ENCODE data around the gene GALNT9.

GALNT9 gene

DNA sequence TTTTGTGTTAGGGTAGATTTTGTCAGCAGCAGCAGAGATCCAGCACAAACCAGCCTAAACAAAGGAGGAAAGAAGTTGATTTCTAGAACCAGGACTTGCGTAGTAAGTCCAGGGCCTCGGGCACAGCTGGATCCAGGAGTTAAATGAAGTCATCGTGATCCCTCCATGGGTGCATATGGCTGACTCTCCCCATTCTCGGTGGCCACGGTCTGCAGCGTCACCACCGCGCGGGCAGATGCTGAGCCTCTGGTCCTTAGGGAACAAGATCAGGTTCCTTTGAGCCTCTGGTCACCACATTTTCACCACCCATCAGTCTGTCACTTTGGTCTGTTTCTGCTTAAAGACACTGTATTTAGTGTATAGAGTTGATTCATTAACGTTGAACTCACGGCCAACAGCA lies 14.8 kb upstream of the GALNT9 start:
- no peak for DNase-seq (ENCODE audit: low read depth in 2 of 2)

DNA sequence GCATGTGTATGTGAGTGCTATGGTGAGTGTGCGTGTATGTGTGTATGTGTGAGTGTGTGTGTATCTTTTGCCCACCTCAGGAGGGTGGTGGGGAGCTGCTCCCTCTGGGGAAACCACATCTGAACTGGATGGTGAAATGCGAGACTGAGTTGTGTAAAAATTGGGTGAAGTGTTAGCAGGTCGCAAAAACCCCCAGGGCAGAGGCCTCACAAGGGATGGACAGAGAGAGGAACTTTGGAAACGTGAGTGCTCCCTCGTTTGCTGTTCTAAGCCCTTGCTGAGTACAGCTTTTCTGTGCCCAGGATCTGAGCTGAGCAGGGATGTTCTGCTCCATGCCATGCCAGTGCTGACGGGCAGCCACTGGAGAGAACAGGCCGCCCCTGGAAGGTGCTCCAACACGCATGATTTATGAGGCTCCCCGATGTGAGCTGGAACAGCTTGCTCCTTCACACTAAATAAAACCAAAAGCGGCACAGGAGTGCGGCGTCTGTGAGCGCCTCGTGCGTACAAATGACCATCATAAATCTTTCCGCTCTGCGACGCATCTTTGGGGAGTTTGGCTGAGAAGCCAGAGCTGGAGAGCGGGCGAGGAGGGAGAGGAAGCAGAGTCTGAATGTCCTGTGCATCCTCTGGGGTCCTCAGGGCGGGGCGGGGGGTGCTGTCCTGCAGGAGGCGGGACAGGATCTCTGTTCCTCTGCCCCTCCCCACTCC lies 14.1 kb upstream of the GALNT9 start:
- no peak for DNase-seq (ENCODE audit: low read depth in 2 of 2)

DNA sequence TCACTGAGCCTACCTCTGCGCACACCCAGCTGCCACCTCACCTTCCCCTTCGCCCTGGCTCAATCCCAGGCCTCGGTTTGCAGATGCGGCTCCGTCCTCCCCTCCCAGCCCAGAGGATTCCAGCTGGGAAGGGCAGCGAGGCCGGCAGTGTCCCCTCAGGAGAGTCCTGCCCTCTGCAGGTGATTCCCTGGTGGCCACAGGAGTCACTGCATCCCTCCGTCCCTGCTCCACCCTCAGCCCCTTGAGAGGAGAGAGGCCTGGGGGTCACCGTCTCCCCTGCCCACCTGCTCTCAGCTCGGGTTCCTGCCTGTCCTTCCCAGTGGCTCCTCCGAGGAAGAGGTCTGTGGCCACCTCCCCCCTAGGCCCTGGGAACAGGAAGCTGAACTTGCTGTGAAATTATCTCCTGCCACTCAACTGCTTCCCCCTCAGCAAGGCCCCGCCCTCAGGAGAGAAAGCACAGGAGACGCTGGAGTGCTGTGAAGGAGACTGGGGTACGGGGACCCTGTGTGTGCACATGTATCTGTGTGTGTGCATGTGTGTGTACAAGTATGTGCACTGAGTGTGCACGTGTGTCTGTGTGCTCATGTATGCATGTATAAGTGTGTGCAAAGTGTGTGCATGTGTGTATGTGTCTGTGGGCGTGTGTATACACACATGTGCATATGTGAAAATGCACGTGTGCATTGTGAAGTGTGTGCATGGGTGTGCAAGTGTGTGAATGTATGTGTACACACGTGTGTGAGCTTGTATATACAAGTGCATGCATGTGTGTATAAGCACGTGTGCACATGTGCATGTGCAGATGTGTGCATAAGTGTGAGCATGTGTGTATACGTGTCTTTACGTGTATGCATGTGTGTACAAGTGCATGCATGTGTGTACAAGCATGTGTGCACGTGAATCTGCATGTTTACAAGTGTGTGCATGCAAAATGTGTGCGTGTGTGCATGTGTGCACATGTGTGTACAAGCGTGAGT lies 13.2 kb upstream of the GALNT9 start:
- no peak for DNase-seq (ENCODE audit: low read depth in 2 of 2)

DNA sequence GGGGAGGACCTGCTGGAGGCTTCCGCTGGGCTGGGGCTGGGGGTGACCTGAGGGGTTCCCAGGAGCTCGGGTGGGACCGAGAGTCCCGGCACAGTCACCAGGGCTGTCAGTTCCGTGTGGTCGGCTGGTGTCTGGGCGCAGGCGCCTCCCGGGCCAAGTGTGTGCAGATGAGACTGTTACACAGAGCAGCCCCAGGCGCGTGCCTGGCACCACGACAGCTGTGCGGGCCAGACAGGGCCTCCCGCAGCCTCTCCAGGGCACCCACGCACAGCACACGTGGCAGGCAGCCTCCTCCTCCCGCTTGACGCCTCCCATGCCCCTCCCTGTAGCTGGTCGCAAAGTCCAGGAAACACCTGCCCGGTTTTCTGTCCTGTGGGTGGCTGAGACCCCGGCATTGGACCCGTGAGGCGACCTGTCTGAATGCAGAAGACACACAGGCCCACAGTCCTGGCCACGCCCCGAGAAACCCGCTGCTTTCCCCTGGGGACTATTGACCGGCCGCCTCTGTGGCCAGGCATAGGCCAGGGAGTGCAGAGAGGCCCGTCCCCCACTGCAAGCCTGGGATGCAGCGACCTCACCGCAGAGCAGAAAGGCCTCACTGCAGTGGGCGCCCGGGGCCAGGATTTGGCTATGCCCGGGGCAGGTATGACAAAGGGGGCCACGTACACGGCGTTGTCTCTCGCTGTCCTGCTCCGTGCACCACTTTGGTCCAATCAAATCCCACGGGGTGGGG lies 12.1 kb upstream of the GALNT9 start:
- DNase-seq (ENCODE audit: low read depth in 2 of 2): no peak

GRCh38 chr12:132340266-132341035 lies 11.1 kb upstream of the GALNT9 start:
- no peak for DNase-seq (ENCODE audit: low read depth in 2 of 2)

DNA sequence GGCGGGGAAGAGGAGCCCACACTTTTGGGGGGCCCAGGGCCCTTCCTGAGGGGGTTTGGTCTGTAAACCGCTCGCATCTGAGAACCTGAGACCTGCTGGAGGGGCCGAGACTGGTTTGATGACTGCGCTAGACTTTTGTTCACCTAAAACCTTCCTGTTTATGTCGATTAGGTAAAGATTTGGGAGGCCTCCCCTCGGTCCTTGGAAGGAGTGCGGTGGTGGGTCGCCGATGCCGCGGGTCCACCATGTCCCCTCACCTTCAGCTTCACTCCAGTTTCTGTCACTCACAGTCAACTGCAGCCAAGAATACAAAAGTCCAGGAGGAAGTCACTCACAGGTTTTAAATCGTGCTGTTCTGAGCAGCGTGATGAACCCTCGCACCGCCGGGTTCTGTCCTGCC lies 10.5 kb upstream of the GALNT9 start:
- no peak for DNase-seq (ENCODE audit: low read depth in 2 of 2)

DNA sequence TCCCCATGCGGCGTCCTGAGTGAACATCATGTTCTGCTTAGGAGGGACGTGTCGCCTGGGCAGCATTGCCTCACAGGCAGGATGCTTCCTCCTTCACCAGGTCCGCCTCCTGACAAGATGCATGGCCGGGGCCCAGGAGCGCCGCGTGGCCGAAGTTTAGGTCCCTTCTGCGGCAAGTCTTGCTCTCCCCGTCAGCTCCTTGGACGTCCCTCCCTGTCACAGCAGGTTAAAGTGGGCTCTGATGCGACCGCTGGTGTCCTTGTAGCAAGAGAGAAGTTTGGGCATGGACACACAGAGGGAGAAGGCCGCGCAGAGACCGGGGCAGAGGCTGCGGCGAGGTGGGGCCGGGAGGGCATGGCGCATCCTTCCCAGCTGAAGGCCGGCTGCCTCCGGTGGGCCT lies 9.4 kb upstream of the GALNT9 start:
- no peak for DNase-seq (ENCODE audit: low read depth in 2 of 2)

GRCh38 chr12:132338311-132338710 lies 8.9 kb upstream of the GALNT9 start:
- DNase-seq (ENCODE audit: low read depth in 2 of 2): no peak

DNA sequence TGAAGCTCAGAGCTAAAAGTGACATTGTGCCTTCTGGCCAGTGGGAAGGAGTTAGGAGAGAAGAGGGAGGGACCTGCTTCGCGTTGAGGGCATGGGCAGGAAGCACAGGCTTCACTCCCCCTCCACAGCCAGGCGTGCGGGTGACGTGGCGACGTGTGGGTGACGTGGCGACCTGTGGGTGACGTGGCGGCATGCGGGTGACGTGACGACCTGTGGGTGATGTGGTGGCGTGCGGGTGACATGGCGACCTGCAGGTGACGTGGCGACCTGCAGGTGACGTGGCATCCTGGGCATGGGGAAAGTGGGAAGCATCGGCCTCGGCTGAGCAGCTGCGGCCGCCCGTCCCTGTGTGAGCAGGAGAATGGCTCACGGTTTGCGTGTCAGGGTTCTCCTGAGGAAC lies 8.2 kb upstream of the GALNT9 start:
- DNase-seq (ENCODE audit: low read depth in 2 of 2): no peak

GRCh38 chr12:132336451-132337413 lies 7.3 kb upstream of the GALNT9 start:
- DNase-seq (ENCODE audit: low read depth in 2 of 2): no peak

DNA sequence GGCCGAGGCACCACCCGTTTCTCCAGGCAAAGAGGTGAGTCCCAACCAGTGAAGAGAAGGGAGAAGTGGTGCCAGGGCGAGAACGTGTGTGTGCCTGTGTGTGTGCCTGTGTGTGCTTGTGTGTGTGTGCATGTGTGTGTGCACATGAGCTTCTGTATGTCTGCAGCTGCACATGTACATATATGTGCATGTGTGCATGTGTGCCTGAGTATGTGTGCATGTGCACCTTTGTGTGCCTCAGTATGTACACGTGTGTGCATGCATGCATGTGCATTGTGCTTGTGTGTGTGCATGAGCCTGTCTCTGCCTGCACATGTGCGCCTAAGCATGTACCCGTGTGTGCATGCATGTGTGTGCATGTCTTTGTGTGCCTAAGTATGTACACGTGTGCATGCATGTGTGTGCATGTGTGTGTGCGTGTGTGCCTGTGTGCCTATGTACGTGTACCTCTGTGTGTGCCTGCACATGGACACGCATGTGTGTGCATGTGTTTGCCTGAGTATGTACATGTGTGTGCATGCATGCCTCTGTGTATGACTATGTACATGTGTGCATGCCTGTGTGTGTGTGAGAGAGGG lies 5.9 kb upstream of the GALNT9 start:
- DNase-seq (ENCODE audit: low read depth in 2 of 2): no peak

DNA sequence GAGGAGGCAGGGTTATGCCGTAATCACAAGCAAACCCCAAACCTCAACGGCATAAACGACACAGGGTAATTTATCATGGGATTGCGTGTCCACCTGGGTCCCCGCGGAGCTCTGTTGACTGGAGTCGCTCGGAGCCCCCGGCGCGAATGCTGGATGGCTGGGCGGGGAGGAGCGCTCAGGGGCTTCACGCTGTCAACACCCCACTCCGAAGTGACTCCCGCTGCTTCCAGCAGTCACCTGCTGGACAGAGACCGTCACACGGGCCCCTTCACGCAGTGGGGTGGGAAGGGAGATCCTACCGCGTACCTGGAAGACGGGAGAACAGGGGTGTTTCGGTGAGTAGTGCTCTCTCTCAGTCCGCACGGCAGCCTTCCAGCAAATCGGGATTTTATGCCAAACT lies 4.4 kb upstream of the GALNT9 start:
- DNase-seq (ENCODE audit: low read depth in 2 of 2): no peak

- no peak for DNase-seq (ENCODE audit: low read depth in 2 of 2)
These were observed 3.9 kb upstream of the GALNT9 start for GRCh38 chr12:132333273-132333672.

- DNase-seq (ENCODE audit: low read depth in 2 of 2): no peak
These were observed 1.1 kb upstream of the GALNT9 start for GRCh38 chr12:132330549-132330881.

DNA sequence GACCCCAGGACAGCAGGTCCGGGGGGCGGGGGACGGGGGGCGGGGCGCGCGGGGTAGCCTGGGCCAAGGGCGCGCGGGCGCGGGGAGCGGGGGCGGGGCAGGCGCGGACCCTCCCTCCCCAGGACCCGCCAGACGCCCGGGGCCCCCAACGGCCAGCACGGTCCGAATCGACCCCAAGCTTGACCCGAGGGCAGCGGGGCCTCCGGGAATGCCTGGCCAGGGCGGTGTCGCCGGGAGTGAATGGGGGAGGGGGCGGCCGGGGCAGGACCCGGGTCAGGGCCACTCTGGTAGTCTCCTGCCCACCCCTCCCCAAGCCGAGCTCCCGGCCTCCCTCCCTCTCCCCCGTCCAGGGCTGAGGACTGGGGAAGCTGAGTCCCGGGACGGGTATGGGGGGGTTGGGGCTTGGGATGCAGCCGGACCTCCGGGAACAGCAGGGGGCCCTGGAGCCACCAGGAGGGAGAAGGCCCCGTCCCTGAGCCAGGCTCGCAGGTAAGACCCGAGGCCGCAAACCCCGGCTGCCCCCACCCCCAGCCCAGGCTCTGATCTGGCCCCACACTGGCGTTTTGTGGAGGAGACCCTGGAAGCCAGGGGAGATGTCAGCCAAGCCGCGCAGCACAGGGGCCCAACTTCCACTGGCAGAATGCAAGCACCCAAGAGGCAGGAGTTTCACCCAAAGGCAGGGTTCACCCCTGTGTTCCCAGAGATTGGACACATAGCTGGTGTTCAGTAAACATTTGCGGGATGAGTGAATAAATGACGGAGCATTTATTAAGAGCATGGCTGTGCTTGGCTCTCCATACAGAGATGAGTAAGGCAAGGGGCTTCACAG lies 545 bp upstream of the GALNT9 start:
- DNase-seq (ENCODE audit: low read depth in 2 of 2): no peak

DNA sequence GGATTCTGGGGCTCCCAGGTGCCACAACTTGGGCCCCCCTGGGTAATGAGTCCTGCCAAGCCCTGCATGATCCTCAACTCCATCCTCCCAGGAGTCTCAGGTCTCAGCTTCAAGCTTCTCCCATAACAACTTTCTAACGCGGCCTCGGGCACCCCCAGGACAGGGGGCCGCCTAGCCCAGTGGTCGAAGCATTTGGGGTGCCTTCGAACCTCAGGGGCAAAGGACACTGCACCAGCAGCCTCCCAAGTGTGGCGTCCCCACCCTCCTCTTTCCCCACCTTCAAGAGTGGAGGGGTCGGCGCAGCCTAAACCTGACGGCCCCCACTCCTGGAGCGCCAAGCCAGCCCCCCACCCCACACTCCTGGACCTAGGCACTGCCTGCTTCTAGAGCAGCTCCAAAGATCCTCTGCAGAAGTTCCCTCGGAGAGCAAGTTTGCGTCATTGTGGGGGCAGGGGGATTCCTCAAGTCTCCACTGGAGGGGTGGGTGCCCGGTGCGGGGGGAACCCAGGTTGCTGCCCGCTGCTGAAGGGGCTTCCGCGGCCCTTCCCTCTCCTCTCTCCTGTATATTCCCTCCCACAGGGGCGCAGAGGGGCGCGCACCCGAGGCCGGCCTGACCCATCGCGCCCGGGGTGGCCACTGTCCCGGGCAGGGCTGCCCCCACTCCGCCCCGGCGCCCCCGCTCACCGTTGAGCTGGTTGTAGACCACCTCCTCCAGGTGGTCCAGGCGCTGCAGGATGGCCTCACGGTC lies 933 bp downstream of the GALNT9 start:
- DNase-seq (ENCODE audit: low read depth in 2 of 2): no peak

- peak; percentile 52 to 65 for DNase-seq (ENCODE audit: low read depth in 2 of 2)
These were observed 1.8 kb downstream of the GALNT9 start for GRCh38 chr12:132327336-132328171.

DNA sequence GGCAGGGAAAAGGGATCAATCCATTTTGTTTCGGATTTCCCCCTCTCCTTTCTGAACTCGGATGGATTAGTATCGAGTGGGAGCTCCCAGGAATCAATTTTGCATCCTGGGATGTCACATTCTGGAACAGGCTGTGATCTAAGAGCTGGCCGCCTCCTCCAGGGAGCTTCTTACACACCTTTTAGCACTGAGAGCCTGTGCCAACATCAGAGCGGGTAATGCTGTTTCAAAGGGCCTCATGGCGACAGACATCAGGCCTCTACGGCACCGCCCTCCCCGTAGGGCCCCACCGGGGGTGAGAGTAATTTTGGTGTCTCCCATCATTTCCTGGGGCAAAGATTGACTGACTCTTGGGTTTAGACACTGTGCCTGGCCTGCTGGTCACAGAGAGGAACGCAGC lies 2.7 kb downstream of the GALNT9 start:
- no peak for DNase-seq (ENCODE audit: low read depth in 2 of 2)

All from stimulated activated CD8-positive, alpha-beta memory T cell treated with anti-CD3 and anti-CD28 coated beads, Interleukin-7, amount 100 ng/mL, for 4 hours (primary cell).